ENCODE data around the gene ATG13. TPM values are rescaled to one million over a fixed set of nuclear protein-coding genes. Genes with fewer than 3 reads are reported as not detected.

The ATG13 gene
- total RNA-seq, 1 experiment from 2014 or later = 75.1 TPM

- H3K27ac Mint-ChIP-seq (ENCODE audit: low read depth, unreplicated experiment) = no peak overlapping the region
- H3K9me3 Mint-ChIP-seq (ENCODE audit: unreplicated experiment) = no peaks in the 10 kb centered on the region
- no TSS peak for BruUV-seq (replicated peaks)
- H3K36me3 Mint-ChIP-seq (ENCODE audit: insufficient read depth, unreplicated experiment) = peaks cover 52% of the 10 kb centered on the region
- no peaks in the 10 kb centered on the region for H3K4me1 Mint-ChIP-seq (ENCODE audit: insufficient read depth, unreplicated experiment)
- no peaks in the 10 kb centered on the region for H3K27me3 Mint-ChIP-seq (ENCODE audit: insufficient read depth, unreplicated experiment)
- DNase-seq (ENCODE audit: unreplicated experiment) = no peak
- CTCF ChIA-PET = interaction anchor here (0.9 to 1.5 kb wide), 4 partner anchors 8 to 24 kb away, joined by 3 to 6 read pairs (median 4); partner anchors contain the start of gene ATG13
- POLR2A ChIA-PET = interaction anchor here (1.4 kb wide), 1 partner anchor 15 kb away, joined by 3 read pairs; no protein-coding TSS in a partner anchor
- intact Hi-C loops (cut with micrococcal nuclease) = no loop called here
- TF ChIP-seq, protein P1, sequence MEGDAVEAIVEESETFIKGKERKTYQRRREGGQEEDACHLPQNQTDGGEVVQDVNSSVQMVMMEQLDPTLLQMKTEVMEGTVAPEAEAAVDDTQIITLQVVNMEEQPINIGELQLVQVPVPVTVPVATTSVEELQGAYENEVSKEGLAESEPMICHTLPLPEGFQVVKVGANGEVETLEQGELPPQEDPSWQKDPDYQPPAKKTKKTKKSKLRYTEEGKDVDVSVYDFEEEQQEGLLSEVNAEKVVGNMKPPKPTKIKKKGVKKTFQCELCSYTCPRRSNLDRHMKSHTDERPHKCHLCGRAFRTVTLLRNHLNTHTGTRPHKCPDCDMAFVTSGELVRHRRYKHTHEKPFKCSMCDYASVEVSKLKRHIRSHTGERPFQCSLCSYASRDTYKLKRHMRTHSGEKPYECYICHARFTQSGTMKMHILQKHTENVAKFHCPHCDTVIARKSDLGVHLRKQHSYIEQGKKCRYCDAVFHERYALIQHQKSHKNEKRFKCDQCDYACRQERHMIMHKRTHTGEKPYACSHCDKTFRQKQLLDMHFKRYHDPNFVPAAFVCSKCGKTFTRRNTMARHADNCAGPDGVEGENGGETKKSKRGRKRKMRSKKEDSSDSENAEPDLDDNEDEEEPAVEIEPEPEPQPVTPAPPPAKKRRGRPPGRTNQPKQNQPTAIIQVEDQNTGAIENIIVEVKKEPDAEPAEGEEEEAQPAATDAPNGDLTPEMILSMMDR (IDR thresholded peaks at IDR 0.05; ENCODE audit: unreplicated experiment) = no peak
- no peak overlapping the region for H3K4me3 Mint-ChIP-seq (ENCODE audit: unreplicated experiment)
Measured at GRCh38 chr11:46641639-46642038, 24.3 kb downstream of the ATG13 start.

- POLR2A ChIA-PET = interaction anchor here (0.6 to 2.3 kb wide), 5 partner anchors 8 to 25 kb away, joined by 3 to 7 read pairs (median 4); partner anchors contain the start of genes ATG13 and HARBI1
- no peak overlapping the region for H3K27ac Mint-ChIP-seq (ENCODE audit: low read depth, unreplicated experiment)
- H3K9me3 Mint-ChIP-seq (ENCODE audit: unreplicated experiment) = no peaks in the 10 kb centered on the region
- intact Hi-C loops (cut with micrococcal nuclease) = no loop called here
- DNase-seq (ENCODE audit: unreplicated experiment) = no peak
- TF ChIP-seq, protein P1 (IDR thresholded peaks at IDR 0.05; ENCODE audit: unreplicated experiment) = no peak
- no peaks in the 10 kb centered on the region for H3K27me3 Mint-ChIP-seq (ENCODE audit: insufficient read depth, unreplicated experiment)
- CTCF ChIA-PET = interaction anchor here (0.9 to 1.5 kb wide), 4 partner anchors 15 to 31 kb away, joined by 3 to 6 read pairs (median 4); partner anchors contain the start of gene ATG13
- no peaks in the 10 kb centered on the region for H3K4me1 Mint-ChIP-seq (ENCODE audit: insufficient read depth, unreplicated experiment)
- H3K4me3 Mint-ChIP-seq (ENCODE audit: unreplicated experiment) = no peak overlapping the region
- peaks cover 56% of the 10 kb centered on the region for H3K36me3 Mint-ChIP-seq (ENCODE audit: insufficient read depth, unreplicated experiment)
- no TSS peak for BruUV-seq (replicated peaks)
Measured at GRCh38 chr11:46642627-46643335, 25.4 kb downstream of the ATG13 start.

DNA sequence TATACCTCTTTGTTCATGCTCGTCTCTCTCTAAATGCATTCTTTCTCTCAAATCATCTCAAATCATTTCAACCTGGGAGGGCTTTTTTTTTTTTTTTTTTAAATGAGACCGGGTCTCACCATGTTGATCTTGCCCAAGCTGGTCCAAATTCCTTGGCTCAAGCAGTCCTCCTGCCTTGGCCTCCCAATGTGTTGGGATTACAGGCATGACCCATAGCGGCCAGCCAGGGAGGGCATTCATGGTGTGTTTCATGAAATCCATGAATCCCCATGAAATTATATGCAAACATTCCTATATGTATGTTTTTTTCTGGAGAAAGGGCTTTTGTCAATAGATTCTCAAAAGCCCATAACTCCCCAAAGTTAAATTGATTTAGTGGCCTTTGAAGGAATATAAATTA lies 26.2 kb downstream of the ATG13 start:
- ChIA-PET CTCF (interaction anchor here (0.9 kb wide), 1 partner anchor 31 kb away, joined by 3 read pairs; no protein-coding TSS in a partner anchor), POLR2A (interaction anchor here (1.3 to 2.3 kb wide), 3 partner anchors 7 to 26 kb away, joined by 4 to 7 read pairs (median 5); partner anchors contain the start of genes ATG13 and HARBI1)
- H3K4me3 Mint-ChIP-seq (ENCODE audit: unreplicated experiment) = no peak overlapping the region
- intact Hi-C loops (cut with micrococcal nuclease) = no loop called here
- no peaks in the 10 kb centered on the region for H3K9me3 Mint-ChIP-seq (ENCODE audit: unreplicated experiment)
- no peaks in the 10 kb centered on the region for H3K27me3 Mint-ChIP-seq (ENCODE audit: insufficient read depth, unreplicated experiment)
- H3K4me1 Mint-ChIP-seq (ENCODE audit: insufficient read depth, unreplicated experiment) = no peaks in the 10 kb centered on the region
- peaks cover 62% of the 10 kb centered on the region for H3K36me3 Mint-ChIP-seq (ENCODE audit: insufficient read depth, unreplicated experiment)
- BruUV-seq (replicated peaks) = no TSS peak
- no peak for DNase-seq (ENCODE audit: unreplicated experiment)
- H3K27ac Mint-ChIP-seq (ENCODE audit: low read depth, unreplicated experiment) = no peak overlapping the region
- TF ChIP-seq, protein P1 (IDR thresholded peaks at IDR 0.05; ENCODE audit: unreplicated experiment) = no peak

DNA sequence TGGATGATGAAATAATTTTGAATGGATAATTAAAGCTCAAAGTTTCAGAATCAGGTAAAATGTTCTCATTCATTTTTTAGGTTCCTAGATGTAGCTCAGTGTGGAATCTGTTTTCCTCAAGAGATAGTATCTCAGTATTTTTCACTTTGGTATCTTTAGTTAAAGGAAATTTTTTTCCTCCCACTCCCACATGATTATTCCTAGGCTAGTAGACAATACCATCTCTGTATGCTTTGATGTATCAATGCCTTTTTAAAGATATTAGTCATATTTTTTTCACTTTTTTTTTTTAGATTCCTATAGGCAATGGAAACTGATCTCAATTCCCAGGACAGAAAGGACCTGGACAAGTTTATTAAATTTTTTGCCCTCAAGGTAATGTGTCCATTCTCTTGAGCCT lies 26.6 kb downstream of the ATG13 start:
- Mint-ChIP-seq H3K27ac (ENCODE audit: low read depth, unreplicated experiment) (no peak overlapping the region), H3K27me3 (ENCODE audit: insufficient read depth, unreplicated experiment) (no peaks in the 10 kb centered on the region), H3K4me1 (ENCODE audit: insufficient read depth, unreplicated experiment) (peaks cover under 1% of the 10 kb centered on the region), H3K4me3 (ENCODE audit: unreplicated experiment) (no peak overlapping the region), H3K36me3 (ENCODE audit: insufficient read depth, unreplicated experiment) (peaks cover 64% of the 10 kb centered on the region), H3K9me3 (ENCODE audit: unreplicated experiment) (no peaks in the 10 kb centered on the region)
- intact Hi-C loops (cut with micrococcal nuclease) = no loop called here
- ChIA-PET CTCF (interaction anchor here (0.6 kb wide), 2 partner anchors 165 to 1113 kb away, joined by 4 to 5 read pairs; no protein-coding TSS in a partner anchor), POLR2A (interaction anchor here (0.6 to 2.3 kb wide), 2 partner anchors 26 to 121 kb away, joined by 3 to 7 read pairs; partner anchors contain the start of genes ATG13 and HARBI1)
- no peak for DNase-seq (ENCODE audit: unreplicated experiment)
- TF ChIP-seq, protein P1 (IDR thresholded peaks at IDR 0.05; ENCODE audit: unreplicated experiment) = no peak
- no TSS peak for BruUV-seq (replicated peaks)
